GM19452 (cell line): ENCODE data around the gene FBRSL1.
"Not testable (repeated sequence)": the region's sequence is repeated elsewhere in the genome, so short reads cannot be mapped to it uniquely, and the experiment has no call there.

Source experiments
- ATAC-seq: cut with Tn5 transposase; IDR thresholded peaks from one replicate; pipeline ENCODE4 v1.9.1; 2021; ENCODE audit not compliant: unreplicated experiment

FBRSL1 gene

DNA sequence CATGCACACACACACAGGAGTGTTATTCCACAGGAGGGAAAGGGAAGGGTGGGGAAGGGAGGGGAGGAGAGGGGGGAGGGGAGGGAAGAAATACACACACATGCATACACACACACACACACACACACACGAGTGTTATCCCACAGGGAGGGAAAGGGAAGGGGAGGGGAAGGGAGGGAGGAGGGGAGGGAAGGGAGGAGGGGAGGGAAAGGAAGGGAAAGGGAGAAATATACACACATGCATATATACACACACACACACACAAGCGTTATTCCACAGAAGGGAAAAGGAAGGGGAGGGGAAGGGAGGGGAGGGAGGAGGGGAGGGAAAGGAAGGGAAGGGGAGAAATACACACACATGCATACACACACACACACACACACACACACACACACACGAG is 19.6 kb upstream of the FBRSL1 start:
- no peak for ATAC-seq

DNA sequence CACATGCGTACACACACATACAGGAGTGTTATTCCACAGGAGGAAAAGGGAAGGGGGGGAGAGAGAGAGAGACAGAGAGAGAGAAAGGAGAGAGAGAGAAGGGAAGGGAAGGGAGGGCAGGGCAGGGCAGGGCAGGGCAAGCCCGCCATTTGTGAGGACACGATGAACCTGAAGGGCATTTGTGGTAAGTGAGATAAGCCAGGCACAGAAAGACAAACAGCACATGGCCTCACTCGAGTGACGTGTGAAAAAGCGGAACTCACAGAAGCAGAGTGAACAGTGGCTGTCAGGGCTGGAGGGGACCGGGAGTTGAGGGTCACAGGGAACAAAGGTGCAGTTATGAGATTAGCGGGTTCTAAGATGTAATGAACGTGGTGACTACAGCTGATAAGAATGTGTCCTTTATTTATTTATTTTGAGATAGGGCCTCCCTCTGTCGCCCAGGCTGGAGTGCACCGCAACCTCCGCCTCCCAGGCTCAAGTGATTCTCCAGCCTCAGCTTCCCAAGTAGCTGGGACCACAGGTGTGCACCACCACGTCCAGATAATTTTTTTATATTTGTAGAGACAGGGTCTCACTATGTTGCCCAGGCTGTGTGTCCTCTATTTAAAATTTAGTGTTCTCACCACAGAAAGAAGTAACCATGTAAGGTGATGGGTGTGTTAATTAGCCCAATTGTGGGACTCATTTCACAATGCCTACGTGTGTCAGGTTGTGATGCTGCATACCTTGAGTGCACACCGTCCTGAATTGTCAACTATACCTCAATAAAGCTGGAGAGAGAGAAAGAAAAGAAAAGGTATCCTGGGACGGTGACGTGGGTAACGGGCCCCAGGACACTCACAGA is 18.7 kb upstream of the FBRSL1 start:
- no peak for ATAC-seq

DNA sequence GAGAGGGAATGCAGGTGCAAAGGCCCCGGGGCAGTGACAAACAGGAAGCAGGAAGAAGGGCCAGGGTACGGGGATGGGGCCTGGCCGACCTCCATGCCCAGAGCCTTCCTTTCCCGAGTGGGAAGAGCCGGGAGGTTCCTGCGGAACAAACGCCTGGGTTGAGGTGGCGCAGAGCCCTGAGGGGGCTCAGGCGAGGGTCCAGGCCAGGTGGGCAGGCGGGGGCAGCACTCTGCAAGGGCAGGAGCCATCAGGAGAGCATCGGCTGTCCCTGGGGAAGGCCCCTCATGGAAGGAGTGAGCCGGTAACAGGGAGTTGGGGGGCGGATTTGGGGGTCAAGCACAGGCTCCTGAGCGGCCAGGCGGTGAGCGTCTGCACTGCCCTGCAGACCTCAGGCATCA is 18.1 kb upstream of the FBRSL1 start:
- ATAC-seq: no peak

DNA sequence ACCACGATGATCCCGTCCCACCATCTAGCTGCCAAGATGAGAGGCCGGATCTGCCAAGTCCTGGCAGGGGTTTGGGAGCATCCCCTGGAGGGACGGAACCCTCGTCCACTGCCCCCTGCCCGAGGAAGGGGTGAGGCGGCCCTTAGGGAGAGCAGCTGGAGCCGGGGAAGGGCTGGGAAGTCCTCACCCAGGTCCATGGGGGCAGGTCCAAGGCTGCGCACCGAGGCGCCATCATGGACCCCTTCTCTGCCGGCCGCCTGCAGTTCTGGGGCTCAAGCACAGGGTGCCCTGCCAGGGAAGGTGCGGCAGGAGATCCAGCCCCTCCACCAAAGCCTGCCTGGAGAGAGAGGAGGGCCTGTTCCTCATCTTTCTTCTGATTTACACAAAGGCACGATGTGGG is 17.6 kb upstream of the FBRSL1 start:
- ATAC-seq: no peak

DNA sequence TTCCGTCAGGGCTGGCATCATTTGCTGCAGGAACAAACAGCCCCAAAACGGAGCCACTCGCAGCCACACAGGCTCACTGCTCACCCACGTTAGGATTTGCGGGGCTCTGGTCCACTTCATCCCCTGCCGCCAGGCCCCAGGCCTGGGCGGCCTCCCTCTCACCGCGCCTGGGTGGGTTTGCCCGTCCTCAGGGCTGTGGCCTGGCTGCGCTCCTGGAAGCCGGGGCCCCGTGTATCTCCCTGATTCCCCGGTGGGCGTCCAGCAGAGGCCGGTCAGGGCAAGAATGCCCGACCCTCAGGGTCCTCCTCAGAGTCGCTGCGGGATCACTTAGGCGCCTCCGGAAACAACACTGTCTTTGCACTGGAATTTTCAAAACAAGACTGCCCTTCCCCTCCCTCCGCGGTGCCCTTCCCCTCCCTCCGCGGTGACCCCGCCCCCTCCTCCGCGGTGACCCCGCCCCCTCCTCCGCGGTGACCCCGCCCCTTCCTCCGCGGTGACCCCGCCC is 15.7 kb upstream of the FBRSL1 start:
- no peak for ATAC-seq

DNA sequence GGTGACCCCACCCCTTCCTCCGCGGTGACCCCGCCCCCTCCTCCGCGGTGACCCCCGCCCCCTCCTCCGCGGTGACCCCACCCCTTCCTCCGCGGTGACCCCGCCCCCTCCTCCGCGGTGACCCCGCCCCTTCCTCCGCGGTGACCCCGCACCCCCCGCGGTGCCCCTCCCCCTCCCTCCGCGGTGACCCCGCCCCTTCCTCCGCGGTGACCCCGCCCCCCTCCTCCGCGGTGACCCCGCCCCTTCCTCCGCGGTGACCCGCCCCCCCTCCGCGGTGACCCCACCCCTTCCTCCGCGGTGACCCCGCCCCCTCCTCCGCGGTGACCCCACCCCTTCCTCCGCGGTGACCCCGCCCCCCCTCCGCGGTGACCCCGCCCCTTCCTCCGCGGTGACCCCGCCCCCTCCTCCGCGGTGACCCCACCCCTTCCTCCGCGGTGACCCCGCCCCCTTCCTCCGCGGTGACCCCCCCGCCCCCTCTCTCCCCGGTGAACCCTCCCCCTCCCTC is 15.1 kb upstream of the FBRSL1 start:
- not testable (repeated sequence) for ATAC-seq

DNA sequence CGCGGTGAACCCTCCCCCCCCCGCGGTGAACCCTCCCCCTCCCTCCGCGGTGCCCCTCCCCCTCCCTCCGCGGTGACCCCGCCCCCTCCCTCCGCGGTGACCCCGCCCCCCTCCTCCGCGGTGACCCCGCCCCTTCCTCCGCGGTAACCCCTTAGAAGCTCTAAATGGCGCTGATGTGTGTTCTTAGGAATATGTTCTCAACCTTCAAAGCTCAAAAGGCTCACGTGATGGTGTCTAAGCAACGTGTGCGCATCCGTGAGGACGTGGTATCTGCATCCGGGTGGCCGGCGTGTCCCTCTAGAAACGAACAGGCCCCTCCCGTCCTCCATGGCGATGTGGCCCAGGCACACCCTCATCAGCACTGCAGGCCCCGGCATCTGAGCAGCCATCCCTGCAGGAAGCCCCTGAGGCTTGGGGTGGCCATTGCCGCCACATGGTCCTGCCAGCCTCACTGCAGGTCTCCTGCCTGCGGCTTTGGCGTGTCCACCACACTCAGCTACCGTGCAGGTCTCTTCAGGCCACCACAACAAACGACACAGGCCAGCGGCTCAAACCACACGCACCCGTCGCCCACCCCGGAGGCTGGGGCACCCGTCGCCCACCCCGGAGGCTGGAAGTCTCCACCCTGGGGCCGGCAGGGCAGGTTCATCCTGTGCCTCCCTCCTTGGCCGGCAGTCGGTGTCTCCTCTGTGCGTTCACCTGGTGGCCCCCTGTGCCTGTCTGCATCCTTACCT is 14.5 kb upstream of the FBRSL1 start:
- ATAC-seq: no peak

DNA sequence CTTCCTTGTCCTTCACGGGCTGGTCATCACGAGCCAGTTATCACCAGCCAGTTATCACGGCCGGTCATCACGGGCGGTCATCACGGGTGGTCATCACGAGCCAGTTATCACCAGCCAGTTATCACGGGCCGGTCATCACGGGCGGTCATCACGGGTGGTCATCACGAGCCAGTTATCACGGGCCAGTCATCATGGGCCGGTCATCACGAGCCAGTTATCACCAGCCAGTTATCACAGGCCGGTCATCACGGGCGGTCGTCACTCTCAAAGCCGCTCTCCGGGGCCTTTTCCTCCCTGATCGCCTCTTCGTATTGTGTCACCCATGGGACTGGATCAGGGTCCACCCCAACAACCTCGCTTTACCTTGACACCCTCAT is 13.9 kb upstream of the FBRSL1 start:
- ATAC-seq: no peak

DNA sequence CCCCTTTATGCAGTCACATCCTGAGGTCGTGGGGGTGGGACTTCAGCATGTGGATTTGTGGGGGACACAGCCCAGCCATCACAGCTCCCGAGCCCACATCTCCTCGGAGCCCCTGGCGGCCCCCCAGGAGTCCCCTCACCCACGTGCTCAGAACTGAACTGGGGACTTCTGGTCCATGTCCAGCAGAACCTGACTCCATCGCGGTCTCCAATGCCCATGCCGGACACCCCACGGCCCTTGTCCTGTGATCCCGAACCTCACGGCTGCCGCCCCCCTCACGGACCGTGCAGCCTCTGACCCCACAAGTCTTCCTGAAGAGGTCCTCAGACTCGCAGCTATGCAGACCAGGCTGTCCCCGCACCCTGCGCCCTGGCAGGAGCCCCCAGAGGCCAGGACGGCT is 13.5 kb upstream of the FBRSL1 start:
- ATAC-seq: no peak

DNA sequence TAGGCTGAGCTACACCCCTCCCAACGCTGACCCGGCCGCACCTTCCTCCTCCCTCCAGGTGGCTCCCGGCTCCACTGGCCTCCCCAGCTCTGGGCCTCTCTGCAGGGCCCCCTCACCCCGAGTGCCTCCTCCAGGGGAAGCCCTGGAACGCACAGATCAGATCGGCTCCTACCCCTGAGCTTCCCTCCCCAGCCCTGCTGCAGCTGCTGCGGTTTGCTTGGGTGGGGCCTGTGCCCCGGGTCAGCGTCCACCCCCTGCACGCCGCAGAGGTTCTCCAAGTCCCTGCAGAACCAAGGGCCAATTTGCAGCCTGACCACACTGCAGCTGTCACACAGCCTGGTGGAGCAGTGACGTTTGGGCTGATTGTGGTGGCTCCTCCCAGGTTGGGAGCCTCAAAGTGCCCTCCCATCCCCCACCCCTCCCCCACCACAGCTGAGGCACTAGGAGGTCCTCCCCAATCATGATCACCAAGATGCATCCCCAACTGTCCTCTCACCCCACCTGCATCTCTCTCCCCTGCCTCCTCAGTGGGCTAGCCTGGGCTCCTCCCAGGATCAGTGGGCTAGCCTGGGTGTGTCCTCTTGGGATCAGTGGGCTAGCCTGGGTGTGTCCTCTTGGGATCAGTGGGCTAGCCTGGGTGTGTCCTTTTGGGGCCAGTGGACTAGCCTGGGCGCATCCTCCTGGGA is 12.8 kb upstream of the FBRSL1 start:
- no peak for ATAC-seq

DNA sequence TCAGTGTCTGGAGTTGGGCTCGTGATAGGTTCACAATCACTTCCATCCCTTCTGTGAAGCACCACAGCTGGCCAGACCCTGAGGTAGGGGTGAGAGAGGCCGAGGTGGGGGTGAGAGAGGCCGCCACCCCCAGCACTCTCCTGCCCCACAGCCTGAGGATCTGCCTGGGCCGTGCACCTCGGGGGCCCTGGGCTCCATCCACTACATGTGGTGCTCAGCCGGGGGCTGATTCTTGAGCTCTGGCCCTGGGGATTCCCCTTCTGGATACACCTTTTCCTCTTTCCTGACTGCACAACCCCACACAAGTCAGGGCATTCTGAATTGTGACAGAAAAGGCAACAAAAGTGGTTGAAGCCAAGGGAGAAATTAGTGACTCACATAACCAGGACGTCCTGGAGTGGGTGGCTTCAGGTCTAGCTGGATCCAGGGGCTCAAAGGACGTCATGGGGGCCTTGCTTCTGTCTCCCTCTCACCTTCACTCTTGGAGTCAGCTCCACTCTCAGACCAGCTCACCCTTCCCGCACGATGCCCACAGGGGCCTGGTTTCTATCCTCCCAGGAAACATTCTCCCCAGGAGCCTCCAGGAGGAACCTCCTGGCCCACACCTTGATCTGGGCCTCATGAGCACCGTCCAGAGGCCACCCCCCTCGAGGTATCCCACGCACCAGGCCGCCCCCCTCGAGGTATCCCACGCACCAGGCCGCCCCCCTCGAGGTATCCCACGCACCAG is 12.1 kb upstream of the FBRSL1 start:
- no peak for ATAC-seq

DNA sequence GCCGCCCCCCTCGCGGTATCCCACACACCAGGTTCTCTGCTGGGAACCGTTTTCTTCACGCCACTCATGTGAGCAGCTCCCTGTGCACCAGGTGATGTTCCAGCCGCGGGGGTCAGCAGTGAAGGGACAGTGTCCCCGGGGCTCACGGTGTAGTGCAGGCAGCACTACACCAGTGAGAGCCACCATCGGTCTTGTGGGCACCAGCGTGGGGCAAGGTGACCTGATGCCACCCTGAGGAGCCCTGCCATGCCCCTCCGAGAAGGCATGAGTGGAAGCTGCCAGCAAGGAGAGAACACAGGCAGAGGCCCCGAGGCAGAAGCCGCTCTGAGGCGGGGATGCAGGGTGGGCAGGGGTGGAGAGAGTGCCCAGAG is 11.5 kb upstream of the FBRSL1 start:
- ATAC-seq: no peak

DNA sequence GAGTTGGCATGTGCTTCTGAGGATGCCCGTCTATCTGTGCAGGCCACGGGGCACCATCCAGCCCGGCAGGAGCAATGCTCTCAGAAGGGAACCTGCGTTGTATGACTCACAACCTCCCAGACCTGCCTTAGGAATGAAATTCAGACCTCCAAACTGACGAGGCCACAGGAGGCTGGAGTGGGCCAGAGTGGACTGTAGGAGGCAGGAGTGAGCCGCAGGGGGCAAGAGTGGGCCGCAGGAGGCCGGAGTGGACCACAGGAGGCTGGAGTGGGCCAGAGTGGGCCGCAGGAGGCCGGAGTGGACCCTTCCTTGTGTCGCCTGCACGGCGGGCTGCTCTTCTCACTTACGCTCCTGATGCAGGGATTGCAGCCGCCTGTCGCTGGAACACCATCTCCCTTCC is 11.1 kb upstream of the FBRSL1 start:
- no peak for ATAC-seq

DNA sequence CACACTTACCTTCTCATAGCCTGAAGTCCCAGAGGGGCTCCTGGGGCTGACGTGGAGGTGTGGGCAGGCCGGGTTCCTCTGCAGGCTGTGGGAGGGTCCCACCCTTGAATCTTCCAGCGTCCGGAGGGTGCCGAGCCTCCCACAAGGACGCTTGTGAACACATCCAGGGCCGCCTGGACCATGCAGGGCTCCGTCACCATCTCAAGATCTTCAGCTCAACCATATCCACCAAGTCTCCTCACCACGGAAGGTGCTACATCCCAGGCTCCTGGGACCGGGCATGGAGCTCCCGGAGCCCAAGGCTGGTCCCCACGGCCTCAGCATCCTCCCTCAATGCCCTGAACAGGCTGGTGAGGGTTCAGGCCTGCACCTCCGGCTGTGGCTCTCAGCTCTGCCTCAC is 10.7 kb upstream of the FBRSL1 start:
- no peak for ATAC-seq

DNA sequence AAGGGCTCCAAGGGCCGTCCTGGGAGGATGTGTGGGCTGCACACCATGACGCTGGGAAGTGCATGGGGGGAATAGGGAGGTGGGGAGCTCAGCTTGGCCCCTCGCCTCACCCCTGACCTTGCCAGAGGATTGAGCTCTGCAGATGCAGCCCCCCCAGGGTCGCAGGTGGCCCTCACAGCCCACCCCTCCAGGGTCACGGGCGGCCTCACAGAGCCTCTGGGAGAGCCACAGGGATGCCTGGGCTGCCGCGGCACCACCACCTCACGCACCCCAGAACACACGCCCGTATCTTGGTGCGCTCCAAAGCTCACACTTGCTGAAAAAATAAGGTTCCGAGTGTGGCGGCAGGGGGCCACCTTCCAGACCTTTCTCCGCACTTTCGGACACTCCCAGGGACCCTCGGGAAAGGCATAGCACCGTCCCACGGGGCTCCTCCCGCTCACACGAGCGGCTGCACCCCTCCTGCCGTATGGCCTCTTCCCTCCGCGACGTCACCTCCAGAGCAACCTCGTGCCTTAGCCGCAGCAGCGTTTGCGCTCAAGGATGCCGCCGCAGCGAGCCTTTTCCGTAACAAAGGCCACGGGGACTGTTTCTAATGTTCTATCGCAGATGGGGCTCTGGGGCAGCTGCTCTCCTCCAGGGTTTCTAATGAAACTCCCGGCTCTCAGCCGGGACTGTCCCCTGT is 9.9 kb upstream of the FBRSL1 start:
- no peak for ATAC-seq

DNA sequence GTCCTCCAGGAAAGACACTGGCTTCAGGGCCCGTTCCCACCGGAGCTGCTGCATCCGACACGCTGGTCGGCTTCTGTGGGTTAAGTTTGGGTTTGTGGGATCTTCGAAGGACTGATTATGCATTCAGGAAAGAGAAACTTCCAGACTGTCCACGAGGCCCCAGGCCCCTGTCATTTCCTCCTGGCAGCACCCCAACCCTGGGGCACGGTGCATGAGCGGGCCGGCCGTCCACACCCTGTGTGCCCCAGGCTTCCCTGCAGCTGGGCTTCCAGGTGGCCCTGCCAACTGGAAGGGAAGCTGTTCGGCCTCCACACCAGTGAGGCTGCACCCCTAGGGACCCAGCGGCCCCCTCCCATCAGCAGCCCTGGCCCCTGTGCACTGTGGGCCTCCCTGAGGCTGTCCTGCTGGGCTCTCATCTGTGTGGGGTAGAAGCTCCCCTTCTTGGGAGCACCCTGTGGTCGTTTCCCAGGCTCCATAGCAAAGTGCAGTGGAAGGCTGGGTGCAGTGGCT is 9.3 kb upstream of the FBRSL1 start:
- no peak for ATAC-seq

DNA sequence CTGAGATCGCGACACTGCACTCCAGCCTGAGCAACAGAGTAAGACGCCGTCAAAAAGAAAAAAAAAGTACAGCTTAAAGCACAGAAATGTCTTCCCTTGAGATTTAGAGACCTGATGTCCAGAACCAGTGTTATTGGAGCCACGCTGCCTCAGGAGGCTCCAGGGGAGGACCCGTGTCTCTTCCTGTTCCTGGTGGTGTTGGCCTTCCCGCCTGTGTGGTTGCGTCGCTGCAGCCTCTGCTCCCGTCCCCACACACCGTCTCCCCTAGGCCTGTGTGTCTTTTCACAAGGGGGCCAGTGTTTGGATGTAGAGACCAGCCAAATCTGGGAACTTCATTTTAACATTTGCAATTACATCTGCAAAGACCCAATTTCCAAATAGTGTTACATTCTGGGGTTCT is 8.6 kb upstream of the FBRSL1 start:
- ATAC-seq: no peak

DNA sequence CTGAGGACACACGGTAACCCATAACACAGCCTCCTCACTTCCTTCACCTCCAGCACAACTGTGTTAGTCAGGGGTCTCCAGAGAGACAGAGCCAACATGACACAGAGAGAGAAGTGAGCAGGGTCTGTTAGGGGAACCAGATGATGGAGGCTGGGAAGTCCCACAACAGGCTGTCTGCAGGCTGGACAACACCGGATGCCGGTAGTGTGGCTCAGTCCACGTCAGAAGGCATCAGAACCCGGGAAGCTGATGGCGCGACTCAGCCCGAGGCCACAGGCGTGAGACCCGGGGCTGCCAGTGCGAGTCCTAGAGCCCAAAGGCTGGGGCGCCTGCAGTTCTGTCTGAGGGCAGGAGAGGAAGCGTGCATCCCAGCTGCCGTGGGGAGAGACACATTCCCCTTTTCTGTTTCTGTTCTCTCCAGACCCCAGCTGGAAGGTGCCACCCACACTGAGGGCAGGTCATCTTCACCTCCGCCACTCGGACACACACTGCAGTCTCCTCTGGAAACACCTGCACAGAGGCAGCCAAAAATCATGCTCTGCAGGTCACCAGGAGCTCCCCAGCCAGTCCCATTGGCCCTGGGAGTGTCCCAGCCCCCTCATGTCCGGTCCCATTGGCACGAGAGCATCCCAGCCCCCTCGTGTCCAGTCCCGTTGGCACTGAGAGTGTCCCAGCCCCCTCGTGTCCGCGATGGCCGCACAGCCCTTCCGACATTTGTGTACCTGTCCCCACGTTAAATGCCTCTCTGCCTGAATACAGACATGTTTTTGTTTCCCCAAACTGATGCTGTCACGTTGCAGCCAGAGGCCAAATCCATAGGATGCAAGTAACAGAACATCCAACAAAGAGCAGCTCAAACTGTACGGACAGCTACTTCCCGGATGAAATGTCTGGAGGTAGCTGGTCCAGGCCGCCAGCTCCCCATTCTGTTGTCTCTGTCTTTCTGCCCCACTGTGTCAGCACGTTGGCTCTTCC is 7.9 kb upstream of the FBRSL1 start:
- ATAC-seq: no peak

DNA sequence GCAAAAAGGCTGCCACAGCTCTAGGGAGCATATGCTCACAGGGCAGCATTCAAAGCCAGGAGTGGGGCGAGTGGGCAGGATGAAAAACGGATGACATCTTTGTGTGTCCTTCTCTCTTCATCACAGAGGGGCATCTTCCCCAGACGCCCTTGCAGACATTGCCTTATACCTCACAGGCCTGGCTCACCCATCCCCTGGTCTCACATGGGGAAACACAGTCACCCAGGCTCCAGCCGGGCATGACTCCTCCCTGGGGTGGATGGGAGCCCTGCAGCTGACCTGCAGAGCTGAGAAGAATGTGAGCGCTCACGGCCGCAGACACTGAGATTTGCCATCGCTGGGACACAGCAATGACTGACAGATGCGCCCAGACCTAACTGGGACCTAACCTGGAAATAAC is 7.2 kb upstream of the FBRSL1 start:
- ATAC-seq: no peak
